ENCODE measurements around the gene PCED1A. TPM values are rescaled to one million over a fixed set of nuclear protein-coding genes. Genes with fewer than 3 reads are reported as not detected.

The PCED1A gene
- total and polyA plus RNA-seq, 9 of the 15 experiments (the other 6 are each of a cell fraction or from before 2014, with no cell fraction given) = 1.5 to 11.5 (median 5.9) TPM

- TF ChIP-seq CUX1 (CRISPR knock-in tag; IDR thresholded peaks at IDR 0.05) (no peak), THAP7 (CRISPR knock-in tag; IDR thresholded peaks at IDR 0.05) (no peak), KDM2B (CRISPR knock-in tag; IDR thresholded peaks at IDR 0.05) (no peak), GTF2A2 (tag; IDR thresholded peaks at IDR 0.05) (no peak), SMAD4 (CRISPR knock-in tag; conservative IDR thresholded peaks at IDR 0.05) (peak; percentile 79), PTTG1 (tag; IDR thresholded peaks at IDR 0.05; ENCODE audit: low read depth) (no peak), ZNF121 (CRISPR knock-in tag; conservative IDR thresholded peaks at IDR 0.05) (no peak), MAFG (tag; conservative IDR thresholded peaks at IDR 0.05) (no peak), NELFE (IDR thresholded peaks at IDR 0.05; ENCODE audit: insufficient read depth, insufficient read length) (no peak), ZBTB17 (CRISPR knock-in tag; IDR thresholded peaks at IDR 0.05) (no peak), ELF2 (CRISPR knock-in tag; IDR thresholded peaks at IDR 0.05) (no peak), OTX1 (CRISPR knock-in tag; IDR thresholded peaks at IDR 0.05) (no peak), ASH1L (IDR thresholded peaks at IDR 0.05; ENCODE audit: borderline replicate concordance, low read depth, partially characterized antibody) (no peak), HNRNPUL1 (IDR thresholded peaks at IDR 0.05; ENCODE audit: low read length) (no peak), NR2C1 (IDR thresholded peaks at IDR 0.05) (no peak), NR2C1 (tag; IDR thresholded peaks at IDR 0.05) (no peak), WHSC1 (IDR thresholded peaks at IDR 0.05; ENCODE audit: low read length) (no peak), ZBTB11 (CRISPR knock-in tag; IDR thresholded peaks at IDR 0.05) (no peak), MTA3 (IDR thresholded peaks at IDR 0.05; ENCODE audit: borderline replicate concordance) (no peak)
Observed at GRCh38 chr20:2800521-2801285, 39.8 kb downstream of the PCED1A start, which contains the start of gene CPXM1 (continued).
